HG03342 (cell line): ENCODE data around the gene COMMD2.

ENCODE experiments used
- ATAC-seq: cut with Tn5 transposase; IDR thresholded peaks from one replicate; pipeline ENCODE4 v1.9.1; 2021; ENCODE audit warnings: mild to moderate bottlenecking, moderate library complexity; ENCODE audit not compliant: unreplicated experiment

The COMMD2 gene

DNA sequence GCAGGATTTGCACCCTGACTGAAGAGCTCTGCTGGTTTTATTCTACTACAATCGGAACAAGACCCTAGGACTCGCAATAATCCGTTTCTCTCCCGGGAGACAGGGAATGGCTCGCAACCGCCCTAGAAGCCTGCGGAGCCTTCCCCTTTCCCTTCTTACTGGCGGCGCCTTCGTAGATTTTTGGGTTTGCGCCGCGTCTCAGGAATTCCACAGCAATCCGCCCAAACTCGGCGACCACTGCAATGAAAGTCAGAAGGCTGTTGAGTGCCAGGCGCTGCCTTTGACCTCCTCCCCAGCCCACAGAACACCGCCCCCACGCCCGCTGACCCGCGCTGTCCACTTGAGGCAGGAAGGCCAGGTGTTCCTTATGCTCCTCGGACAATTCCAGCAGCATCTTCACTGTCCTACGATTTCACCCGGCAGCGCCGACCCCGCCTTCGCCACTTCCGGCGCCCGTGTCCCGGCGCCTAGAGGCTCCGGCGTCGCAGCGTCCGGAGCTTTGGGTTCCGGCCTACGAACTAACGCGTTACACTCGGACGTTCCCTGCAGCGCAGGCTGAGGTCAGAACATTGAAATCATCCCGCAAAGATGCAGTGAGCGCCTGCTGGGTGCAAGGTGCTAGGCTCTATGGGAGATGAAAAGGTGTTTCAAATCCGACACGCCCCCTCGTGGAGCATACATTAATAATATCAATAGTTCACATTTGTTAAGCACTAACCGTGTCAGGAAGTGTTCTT lies at the start of gene COMMD2:
TSS of gene COMMD2 (minus strand) at position 439 of the 737 bp plus-strand sequence. CDS start at position 394, 45 bp downstream.
- ATAC-seq = peak; percentile 99

DNA sequence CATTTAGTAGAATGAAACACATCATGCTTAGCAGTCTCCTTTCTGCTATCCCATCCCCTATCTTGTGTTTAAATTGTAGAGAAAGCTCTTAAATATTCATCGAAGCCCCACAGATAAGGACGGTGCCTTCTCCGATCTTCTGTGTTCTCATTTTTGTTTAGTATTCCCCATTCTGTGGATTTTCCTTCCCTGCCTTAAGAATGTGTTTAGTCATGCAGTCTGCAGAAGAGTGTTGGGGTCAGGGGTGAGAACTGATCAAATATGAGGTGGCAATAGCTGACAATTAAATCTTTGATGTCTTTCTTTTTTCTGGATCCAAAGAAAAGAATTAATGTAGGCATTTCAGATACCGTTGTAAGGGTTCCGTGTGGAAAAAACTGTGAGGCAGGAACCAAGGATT lies 49.4 kb upstream of the COMMD2 start:
- ATAC-seq = no peak

DNA sequence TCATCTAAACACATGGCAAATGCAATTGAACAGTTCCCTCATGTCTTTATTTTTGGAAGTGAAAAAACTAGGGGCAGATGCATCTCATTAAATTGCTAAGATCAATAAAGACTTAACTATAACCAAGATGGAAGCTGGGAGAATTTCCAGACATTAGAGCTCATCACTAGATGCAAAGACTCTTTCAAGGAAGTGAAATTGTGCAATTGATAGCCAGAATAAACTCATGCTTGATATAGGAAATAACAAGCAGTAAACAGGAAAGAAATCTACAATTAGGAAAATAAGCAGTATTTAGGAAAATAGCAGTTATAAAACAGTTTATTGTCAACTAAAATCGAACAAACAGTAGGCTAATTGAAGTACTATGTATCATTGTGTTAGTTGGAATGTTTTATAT lies 48.9 kb upstream of the COMMD2 start:
- ATAC-seq = no peak

DNA sequence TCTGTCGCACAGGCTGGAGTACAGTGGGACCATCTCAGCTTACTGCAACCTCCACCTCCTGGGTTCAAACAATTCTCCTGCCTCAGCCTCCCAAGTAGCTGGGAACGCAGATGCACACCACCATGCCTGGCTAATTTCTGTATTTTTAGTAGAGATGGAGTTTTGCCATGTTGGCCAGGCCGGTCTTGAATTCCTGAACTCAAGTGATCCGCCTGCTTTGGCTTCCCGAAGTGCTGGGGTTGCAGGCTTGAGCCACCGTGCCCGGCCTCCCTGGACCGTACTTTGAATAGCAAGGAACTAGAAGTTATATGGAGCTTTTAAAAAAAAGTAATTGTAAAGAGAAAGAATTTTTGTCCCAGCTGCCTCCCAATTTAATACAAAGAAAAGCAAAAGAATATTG lies 48.4 kb upstream of the COMMD2 start:
- no peak for ATAC-seq

DNA sequence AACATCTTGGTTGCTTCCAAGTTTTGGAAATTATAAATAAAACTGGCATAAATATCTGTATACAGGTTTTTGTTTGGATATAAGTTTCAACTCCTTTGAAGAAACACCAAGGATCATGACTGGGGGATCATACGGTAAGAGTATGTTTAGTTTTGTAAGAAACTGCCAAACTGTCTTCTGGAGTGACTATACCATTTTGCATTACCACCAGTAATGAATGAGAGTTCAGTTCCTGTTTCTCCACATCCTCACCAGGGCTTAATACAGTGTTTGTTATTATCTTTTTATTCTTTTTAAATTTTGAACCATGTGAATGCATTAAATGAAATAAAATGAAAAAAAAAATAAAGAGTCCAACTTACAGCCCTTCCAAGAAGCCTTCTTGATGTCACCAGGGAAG lies 43.7 kb upstream of the COMMD2 start:
- no peak for ATAC-seq

DNA sequence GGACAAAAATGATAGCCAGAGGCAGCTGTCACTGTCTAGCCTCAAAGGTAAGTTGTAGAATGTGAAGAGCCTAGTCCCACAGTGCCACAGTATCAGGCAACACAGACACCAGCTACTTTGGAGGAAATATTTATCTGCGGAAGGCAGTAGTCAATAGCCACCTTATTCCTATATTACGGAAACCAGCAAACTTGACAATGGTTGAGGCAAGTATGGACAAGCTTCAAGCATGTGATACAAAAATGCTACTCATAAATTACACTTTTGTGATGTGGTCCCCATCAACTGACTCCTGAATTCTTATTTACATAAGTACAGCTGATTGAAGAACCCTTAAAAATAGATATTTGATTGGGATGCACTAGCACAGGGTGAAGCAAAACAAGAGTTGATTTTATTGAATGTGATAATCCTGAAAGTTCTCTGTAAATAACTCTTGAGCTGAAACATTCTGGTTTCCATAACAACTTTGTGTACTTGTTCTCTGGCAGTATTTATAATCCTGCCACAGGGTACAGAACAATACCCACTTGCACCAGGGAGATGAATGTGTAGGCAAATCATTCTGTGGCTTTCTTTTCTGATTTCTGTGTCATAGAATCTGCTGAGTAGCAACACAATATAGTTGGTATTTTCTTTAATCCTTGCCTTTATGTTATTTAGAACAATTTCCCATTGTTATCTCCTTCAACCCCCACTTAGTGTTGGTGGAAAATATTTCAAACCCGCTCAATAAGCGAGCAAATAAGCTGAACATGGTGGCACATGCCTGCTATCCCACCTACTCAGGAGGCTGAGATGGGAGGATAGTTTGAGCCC lies 40.4 kb upstream of the COMMD2 start, which contains the start of gene ANKUB1:
TSS of gene ANKUB1 (minus strand) at position 103 of the 819 bp plus-strand sequence. CDS start 188 bp downstream, outside the sequence.
- ATAC-seq = no peak

DNA sequence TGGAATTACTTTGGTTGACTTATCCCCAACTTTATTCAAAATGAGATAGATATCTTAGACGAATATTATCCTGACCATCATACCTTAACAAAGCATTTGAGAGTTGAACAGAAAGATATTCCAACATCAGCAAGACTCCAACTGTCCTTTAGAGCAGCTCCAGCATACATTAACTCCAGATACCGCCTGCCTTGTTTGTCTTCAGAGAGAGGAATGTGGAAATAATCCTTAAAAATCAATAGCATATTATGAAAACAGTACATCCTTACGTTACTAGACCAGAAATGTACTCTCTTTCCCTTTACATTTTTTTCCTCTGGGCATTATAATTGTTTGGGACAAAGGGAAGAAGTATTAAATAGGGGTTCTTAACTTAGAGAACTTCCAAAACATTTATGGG lies 38.4 kb upstream of the COMMD2 start:
- no peak for ATAC-seq

DNA sequence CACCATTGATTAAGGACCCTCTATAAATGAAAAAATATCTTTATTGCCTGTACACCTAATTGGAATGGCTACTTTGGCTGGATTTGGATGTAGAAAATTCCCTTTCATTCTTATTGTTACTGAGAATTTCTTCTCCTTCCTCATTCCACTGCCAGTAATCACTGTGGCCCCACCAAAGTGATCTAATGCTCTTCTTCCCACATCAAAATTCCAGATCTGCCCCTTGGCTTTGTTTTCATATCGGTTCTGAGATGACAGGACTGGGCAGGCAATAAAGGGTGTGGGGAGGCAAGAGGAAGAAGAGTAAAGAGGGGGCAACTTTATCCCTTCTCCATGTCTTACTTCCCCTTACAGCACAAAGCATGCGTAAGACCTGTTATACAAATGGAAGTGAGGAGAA lies 38.0 kb upstream of the COMMD2 start:
- no peak for ATAC-seq

DNA sequence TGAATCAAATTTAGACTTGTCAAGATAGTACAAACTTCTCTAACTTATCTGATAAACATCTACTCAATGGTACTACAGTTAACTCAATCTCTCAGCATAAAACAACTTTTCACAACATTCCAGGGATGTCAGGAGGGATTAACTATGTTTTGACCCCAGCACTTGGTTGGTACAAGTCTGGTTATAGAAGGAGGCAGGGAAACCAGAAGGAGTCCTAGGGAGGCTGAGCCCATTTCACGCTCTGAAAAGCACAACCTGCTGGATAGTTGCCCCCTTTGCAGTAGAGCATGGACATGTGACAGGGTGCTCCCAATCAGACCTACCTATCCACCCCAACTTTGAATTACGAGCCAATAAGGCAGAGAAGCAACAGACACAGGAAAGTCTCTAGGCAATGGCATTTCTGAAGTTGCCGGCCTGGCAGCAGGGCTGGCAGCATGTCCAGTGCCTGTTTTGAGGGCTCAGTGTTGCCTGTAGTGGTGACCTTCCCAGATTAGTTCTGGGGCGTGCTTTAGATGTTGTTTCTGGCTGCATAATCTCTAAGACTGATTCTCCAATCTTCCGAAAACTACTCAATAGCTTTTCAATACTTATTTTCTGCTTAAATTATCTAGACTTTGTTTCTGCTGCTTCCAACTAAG lies 31.9 kb upstream of the COMMD2 start:
- ATAC-seq = no peak

DNA sequence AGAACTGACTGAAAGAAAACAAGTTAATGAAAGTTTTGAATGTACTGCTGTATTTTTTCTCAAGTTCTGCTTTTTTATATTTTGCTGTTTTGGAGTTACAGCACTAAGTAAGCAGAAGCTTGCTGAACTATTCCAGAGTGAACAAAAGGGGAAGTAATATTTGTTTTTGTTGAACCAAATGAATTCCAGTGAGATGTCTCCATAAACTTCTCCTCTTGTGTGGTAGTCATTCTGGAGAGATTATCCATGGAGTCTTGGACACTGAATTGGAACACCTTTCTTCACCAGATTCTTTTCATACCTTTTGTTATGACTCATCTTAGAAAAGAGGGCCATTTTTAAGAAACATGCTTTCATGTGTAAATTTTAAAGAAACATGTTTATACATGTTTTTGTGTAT lies 31.3 kb upstream of the COMMD2 start:
- ATAC-seq = no peak

DNA sequence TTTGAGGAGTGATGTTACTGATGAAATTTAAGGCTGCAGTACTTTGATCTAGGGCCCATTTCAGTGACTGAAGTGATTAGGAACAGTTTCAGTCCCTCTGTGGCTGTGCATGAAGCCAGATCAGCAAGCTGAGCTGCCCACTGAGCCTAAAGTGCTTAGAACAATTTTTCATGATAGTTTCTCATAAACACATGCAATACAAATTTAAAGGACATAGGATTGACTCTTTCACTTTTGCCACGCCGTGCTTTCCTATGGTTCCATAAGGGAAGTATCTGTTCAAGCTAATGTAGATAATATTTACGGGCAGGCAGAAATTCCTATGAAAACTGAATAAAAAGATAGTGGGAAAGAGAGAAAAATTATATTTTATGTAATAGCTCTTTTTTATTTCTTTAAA lies 29.5 kb upstream of the COMMD2 start:
- ATAC-seq = no peak

DNA sequence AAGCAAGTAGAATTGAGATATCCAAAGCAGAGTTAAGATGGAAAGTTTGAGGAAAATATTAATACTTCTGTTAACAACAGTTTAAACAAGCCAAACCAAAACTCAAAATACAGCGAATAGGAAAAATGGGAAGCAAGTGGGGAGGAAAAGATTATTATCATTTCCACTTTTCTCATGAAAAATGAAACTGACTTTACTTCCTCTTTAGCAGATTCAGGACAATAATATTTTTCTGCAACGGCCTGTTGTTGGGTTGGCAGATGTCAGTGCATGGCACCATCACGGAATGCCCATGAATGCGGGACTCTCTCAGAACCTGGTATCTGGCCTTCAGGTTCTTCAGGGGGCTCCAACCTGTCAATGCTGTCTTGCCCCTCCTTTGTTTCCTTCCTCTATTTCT lies 28.9 kb upstream of the COMMD2 start:
- peak; percentile 49 for ATAC-seq

DNA sequence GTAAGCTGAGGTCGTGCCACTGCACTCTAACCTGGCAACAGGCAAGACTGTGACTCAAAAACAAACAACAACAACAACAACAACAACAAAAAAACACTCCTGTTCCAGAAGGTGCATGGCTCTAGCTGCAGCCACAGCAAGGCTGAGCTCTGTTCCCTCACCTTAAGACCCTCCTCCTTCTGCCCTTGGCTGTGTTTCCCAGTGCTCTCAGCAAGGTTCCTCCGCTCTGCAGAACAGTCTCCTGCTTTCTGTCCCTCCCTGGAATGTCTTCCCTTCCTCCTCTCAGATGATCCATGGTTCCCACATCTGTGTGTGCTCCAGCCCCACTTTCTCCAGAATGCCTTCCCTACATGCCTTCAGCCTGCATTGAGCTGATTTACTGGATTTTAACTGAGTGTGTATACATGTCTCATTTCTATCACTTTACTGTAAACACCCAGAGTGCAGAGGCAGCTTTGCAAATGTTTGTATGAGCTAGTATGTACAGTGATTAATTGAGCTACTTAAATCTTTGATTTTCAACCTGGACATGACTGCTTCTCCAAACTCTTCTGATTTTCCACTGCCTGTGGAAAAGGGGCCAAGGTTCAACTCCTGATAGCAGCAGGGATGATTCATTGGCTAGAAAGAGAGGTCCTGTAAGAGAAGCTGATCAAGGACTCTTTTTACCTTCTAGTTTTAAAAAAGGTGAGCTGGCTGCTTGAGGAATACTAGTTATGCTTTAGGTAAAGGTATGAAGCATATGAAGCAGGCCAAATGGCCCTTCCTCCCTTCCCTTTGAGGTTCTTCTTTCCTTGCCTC lies 25.3 kb upstream of the COMMD2 start:
- ATAC-seq = no peak

DNA sequence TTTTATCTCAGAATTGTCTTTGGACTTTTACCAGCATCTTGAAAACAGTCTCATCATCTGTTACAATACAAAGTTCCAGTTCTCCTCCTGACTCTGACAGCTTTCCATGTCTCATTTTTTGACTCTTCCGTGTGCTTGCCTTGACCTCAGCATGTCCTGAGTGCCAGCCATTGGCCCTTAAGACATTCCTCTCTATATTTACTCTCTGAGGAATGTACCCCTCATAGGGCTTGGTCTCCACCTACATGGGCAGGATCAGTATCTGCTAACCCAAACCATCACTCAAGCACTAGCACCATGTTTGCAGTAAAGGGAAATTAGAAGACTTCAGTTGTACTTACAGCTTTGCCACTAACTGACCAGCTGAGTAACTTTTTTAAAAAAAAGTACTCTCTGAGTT lies 23.9 kb upstream of the COMMD2 start:
- ATAC-seq = no peak

DNA sequence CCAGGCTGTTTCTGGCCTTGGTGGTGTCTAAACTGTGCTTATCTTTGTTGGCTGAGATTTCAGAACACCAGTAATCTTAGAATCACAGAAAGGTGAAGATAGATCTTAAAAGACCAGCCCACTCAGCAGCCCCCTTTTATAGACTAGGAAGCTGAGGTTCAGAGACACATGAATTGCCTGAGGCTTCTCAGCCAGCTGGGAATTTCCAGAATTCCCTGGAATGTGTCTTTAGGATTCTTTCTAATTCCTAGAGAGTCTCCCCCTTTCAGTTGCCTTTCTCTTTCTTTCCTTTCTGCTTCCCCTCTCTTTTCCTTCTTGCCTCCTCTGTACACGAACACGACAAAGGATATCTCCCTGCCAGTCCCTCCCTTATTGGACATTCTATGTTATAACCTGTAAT lies 20.6 kb upstream of the COMMD2 start:
- ATAC-seq = no peak

DNA sequence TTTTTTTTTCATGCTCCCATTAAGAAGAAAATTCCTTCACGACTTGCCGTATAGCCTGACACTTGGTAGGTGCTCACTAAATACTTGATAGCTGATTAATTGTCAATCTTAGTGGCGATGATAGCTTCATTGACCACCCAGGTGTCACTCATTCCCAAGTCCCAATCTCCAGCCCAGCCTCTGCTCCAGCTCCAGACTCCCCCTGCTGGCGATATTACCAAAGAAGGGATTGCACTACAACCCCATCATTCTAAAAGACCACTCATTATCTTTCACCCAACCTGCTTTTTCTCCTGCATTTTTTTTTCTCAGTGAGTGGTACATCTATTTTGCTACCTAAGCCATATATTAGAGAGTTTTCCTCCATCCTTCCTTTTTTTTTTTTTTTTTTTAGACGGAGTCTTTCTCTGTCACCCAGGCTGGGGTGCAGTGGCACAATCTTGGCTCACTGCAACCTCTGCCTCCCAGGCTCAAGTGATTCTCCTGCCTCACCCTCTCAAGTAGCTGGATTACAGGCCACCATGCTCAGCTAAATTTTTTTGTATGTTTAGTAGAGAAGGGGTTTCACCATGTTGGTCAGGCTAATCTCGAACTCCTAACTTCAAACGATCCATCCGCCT lies 19.5 kb upstream of the COMMD2 start:
- no peak for ATAC-seq

DNA sequence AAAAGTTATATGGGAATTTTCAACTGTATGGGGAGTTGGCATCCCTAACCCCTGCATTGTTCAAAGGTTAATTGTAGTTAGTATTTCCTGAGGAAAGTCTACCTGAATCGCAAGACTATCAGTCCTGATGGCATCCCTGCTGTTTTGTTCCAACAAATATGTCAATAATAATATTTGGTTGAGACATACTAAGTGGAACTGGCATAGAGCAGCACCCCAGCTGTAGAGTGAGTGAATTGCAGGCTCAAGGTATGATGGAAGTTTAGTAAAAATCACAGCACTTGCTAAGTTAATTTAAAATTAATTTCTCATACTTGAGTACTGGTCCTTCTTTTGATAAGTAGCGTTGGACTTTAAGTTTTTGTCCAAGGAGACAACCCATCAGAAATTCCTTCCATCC lies 18.0 kb upstream of the COMMD2 start:
- no peak for ATAC-seq

DNA sequence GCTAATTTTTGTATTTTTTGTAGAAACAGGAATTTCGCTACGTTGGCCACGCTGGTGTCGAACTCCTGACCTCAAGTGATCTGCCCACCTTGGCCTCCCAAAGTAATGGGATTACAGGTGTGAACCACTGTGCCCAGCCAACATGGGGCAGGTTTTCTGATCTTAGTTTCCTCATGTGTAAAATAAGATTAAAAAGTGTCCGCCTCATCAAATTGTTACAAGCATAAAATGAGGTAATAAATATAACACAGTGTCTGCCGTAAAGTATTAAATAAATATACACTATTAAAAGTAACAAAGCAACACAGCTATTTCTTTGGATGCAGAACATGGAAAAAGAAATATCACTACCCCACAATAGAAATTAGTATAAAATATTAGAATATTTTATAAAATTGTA lies 16.4 kb upstream of the COMMD2 start:
- no peak for ATAC-seq

DNA sequence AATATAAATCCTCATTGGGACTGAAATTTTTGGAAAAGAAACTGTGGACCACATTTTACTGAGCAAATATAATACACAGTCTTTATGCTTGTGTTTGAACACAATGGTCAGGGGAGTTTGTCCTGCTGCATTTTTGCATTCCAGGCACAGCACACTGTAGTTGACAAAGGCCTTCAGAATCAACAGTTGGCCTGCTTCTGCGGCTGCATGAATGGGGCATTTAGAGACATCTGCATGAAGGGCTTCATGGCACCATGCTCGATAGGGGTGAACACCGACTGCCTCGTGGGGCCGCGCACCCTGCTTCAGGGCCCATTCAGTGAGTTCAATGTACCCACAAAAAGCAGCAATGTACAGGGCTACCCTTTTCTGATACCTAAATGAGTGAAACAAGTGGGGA lies 15.4 kb upstream of the COMMD2 start:
- ATAC-seq = no peak

DNA sequence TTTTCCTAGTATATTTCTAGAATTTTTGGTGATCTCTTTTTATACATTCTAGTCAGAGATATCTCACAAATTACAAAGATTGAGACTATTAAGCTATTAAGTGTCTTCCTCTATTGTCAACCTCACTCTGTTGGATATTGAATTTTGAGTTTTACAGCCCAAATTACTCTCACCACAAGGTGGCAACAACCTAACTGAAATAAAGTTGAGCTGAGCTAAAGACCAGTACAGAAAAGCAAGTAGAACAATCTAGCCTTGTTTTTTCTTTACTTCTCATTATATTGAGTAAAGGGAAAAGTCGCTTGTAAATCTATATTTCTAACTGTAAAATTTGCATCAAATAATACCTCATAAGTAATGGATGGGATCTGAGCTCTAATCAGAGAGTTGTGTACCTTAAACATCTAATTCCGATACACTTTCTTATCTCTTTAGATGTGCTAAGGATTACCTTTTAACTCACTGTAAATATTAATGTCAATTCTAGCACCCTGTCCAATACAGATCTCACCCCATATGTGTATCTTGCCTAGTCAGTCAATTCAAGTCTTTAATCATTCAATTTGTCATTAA lies 13.6 kb upstream of the COMMD2 start:
- ATAC-seq = no peak
